ENCODE measurements around the gene ASPDH. TPM values are rescaled to one million over a fixed set of nuclear protein-coding genes. Genes with fewer than 3 reads are reported as not detected.

The ASPDH gene
- polyA plus RNA-seq = not detected in 3 replicates
- not detected for polyA plus RNA-seq (2011; ENCODE audit: low read depth)
- not detected in 2 replicates for polyA plus RNA-seq (2011; cell fraction: cytosol; rRNA removed)
- not detected in 2 replicates for polyA plus RNA-seq (2011; cell fraction: nucleus; rRNA removed)
- polyA plus RNA-seq (2012; ENCODE audit: low replicate concordance) = 0.24 and 0.52 TPM in 2 replicates
- not detected in 3 replicates for polyA minus RNA-seq
- not detected for polyA minus RNA-seq (2011; cell fraction: cytosol; rRNA and poly(A)+ RNA removed)
- polyA minus RNA-seq (2011; cell fraction: nucleus; rRNA and poly(A)+ RNA removed) = not detected in 2 replicates

DNA sequence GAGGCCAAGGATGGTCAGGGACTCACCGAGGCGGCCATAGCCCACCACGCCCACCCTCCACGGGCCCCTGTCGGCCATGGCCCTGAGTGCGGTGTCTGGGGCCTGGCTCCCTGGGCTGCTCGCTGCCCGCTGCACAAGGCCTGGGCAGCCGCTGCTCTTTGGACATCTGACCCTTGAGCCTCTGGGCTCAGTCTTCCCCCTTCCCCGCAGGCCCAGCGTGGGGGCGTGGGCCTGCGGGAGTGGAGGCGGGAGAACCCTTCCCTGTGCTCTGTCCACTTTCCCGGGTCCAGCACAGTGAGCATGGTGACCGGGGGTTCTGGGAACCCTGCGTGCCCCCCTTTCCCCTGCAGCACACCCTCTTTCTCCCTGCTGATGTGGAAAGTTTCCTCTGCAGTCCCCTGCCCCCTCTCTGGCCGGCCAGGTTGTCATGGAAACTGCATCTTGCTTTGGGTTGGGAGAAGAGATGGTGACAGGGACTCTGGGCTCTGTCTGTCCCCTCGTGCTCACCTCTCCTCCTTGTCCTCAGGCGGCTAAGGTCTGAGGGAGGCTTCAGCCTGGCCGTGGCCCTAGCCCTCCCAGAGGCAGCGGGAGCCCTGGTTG is at the start of gene ASPDH:
Gene ASPDH, minus strand, starts transcription at position 168 of the 600 bp plus-strand sequence. Its CDS starts 90 bp downstream, at position 78.
- H3K4me1 ChIP-seq (ENCODE audit: control insufficient read depth, extremely low read depth, insufficient read depth, low read length) = peaks cover 4% of the 10 kb centered on the region
- H3K27ac ChIP-seq (ENCODE audit: control insufficient read depth, insufficient read depth, low read length) = no peak within 1 kb of the TSS
- dilution Hi-C loops (cut with MboI; ENCODE audit: extremely low pct_ligation_motif_present, low sequenced_read_pairs) = no loop called here
- no peak for FAIRE-seq
- no peaks in the 10 kb centered on the region for H3K9me3 ChIP-seq (ENCODE audit: control insufficient read depth, low read depth, low read length)
- H3K9me1 ChIP-seq (ENCODE audit: control insufficient read depth, extremely low read depth, insufficient read depth, low read length) = no peaks in the 10 kb centered on the region
- DNase-seq (ENCODE audit: low read depth, low spot score) = no peak
- TF ChIP-seq EZH2 (IDR thresholded peaks at IDR 0.05; ENCODE audit: low read length) = no peak
- TF ChIP-seq, protein P1, sequence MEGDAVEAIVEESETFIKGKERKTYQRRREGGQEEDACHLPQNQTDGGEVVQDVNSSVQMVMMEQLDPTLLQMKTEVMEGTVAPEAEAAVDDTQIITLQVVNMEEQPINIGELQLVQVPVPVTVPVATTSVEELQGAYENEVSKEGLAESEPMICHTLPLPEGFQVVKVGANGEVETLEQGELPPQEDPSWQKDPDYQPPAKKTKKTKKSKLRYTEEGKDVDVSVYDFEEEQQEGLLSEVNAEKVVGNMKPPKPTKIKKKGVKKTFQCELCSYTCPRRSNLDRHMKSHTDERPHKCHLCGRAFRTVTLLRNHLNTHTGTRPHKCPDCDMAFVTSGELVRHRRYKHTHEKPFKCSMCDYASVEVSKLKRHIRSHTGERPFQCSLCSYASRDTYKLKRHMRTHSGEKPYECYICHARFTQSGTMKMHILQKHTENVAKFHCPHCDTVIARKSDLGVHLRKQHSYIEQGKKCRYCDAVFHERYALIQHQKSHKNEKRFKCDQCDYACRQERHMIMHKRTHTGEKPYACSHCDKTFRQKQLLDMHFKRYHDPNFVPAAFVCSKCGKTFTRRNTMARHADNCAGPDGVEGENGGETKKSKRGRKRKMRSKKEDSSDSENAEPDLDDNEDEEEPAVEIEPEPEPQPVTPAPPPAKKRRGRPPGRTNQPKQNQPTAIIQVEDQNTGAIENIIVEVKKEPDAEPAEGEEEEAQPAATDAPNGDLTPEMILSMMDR (optimal IDR thresholded peaks at IDR 0.05 in 1 of 3, IDR thresholded peaks at IDR 0.05 in 1 of 3, conservative IDR thresholded peaks at IDR 0.05 in 1 of 3; ENCODE audit: extremely low read depth in 1 of 3, insufficient read depth in 2 of 3, low read length in 3 of 3) = no peak
- H3K9ac ChIP-seq (ENCODE audit: control insufficient read depth, extremely low read depth, insufficient read depth, low read length) = no peak within 1 kb of the TSS
- no peaks in the 10 kb centered on the region for H3K36me3 ChIP-seq (ENCODE audit: control insufficient read depth in 2 of 2, extremely low read depth in 1 of 2, insufficient read depth in 2 of 2, low read length in 2 of 2)
- H3K4me2 ChIP-seq (ENCODE audit: control insufficient read depth, extremely low read depth, insufficient read depth, low read depth, low read length) = no peak within 1 kb of the TSS
- H4K20me1 ChIP-seq (ENCODE audit: control insufficient read depth, extremely low read depth, insufficient read depth, low read length) = no peaks in the 10 kb centered on the region
- H3K79me2 ChIP-seq (ENCODE audit: control insufficient read depth, insufficient read depth, low read length) = peaks cover 5% of the 10 kb centered on the region
- H2AFZ ChIP-seq (ENCODE audit: control insufficient read depth, low read length) = no peak within 1 kb of the TSS
- H3K27me3 ChIP-seq (ENCODE audit: control insufficient read depth, extremely low read depth, insufficient read depth, low read length) = peaks cover 8% of the 10 kb centered on the region
- no peak within 1 kb of the TSS for H3K4me3 ChIP-seq (ENCODE audit: control insufficient read depth in 2 of 3, extremely low read depth in 1 of 3, insufficient read depth in 2 of 3, low read depth in 1 of 3, low read length in 3 of 3)

DNA sequence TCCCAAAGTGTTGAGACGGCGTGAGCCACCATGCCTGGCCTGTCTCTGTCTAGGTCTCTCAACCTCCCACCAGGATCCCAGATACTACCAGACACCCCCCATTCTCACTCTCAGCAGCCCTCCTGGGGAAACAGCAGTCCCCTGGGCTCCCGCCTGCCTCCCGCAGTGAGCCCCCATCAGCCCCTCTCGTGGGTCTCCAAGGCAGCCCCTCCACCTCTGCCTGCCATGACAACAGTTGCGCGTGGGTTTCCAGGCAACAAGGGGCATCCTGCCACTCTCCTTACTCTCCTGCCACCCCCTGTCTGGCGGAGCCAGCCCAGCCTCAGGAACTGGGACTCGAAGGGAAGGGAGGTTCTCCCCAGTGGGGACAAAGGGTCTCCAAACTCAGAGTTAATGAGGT is 49.3 kb upstream of the ASPDH start:
- H3K9me1 ChIP-seq (ENCODE audit: control insufficient read depth, extremely low read depth, insufficient read depth, low read length) = no peaks in the 10 kb centered on the region

More for the DNA sequence above, 49.3 kb upstream of the ASPDH start:
- H3K36me3 ChIP-seq (ENCODE audit: control insufficient read depth in 2 of 2, extremely low read depth in 1 of 2, insufficient read depth in 2 of 2, low read length in 2 of 2) = no peaks in the 10 kb centered on the region
- TF ChIP-seq EZH2 (IDR thresholded peaks at IDR 0.05; ENCODE audit: low read length) = no peak
- TF ChIP-seq, protein P1 (optimal IDR thresholded peaks at IDR 0.05 in 1 of 3, IDR thresholded peaks at IDR 0.05 in 1 of 3, conservative IDR thresholded peaks at IDR 0.05 in 1 of 3; ENCODE audit: extremely low read depth in 1 of 3, insufficient read depth in 2 of 3, low read length in 3 of 3) = no peak
- no peak overlapping the region for H3K9ac ChIP-seq (ENCODE audit: control insufficient read depth, extremely low read depth, insufficient read depth, low read length)
- no peaks in the 10 kb centered on the region for H4K20me1 ChIP-seq (ENCODE audit: control insufficient read depth, extremely low read depth, insufficient read depth, low read length)
- no peak overlapping the region for H3K4me2 ChIP-seq (ENCODE audit: control insufficient read depth, extremely low read depth, insufficient read depth, low read depth, low read length)
- H3K27ac ChIP-seq (ENCODE audit: control insufficient read depth, insufficient read depth, low read length) = no peak overlapping the region
- FAIRE-seq (no peak), DNase-seq (ENCODE audit: low read depth, low spot score) (no peak)
- no peaks in the 10 kb centered on the region for H3K79me2 ChIP-seq (ENCODE audit: control insufficient read depth, insufficient read depth, low read length)
- H3K9me3 ChIP-seq (ENCODE audit: control insufficient read depth, low read depth, low read length) = no peaks in the 10 kb centered on the region
- peaks cover 32% of the 10 kb centered on the region for H3K27me3 ChIP-seq (ENCODE audit: control insufficient read depth, extremely low read depth, insufficient read depth, low read length)
- no peak overlapping the region for H2AFZ ChIP-seq (ENCODE audit: control insufficient read depth, low read length)
- dilution Hi-C loops (cut with MboI; ENCODE audit: extremely low pct_ligation_motif_present, low sequenced_read_pairs) = no loop called here
- no peaks in the 10 kb centered on the region for H3K4me1 ChIP-seq (ENCODE audit: control insufficient read depth, extremely low read depth, insufficient read depth, low read length)
- H3K4me3 ChIP-seq (ENCODE audit: control insufficient read depth in 2 of 3, extremely low read depth in 1 of 3, insufficient read depth in 2 of 3, low read depth in 1 of 3, low read length in 3 of 3) = no peak overlapping the region

Data from keratinocyte (primary cell).